ENCODE data around the gene PCARE. TPM values are rescaled to one million over a fixed set of nuclear protein-coding genes. Genes with fewer than 3 reads are reported as not detected.

Gene PCARE
- total RNA-seq, 1 experiment from 2014 or later = not detected

GRCh38 chr2:29057006-29057405 is 17.3 kb downstream of the PCARE start (continued):
- TF ChIP-seq NFYB (CRISPR knock-in tag; conservative IDR thresholded peaks at IDR 0.05; ENCODE audit: low read depth) = no peak
- TF ChIP-seq SMAD4 (CRISPR knock-in tag; IDR thresholded peaks at IDR 0.05) = no peak

GRCh38 chr2:29056452-29056851 is 17.9 kb downstream of the PCARE start:
- Mint-ChIP-seq H3K27me3 (ENCODE audit: low read depth) (no peaks in the 10 kb centered on the region), H3K4me3 (no peak overlapping the region), H3K9me3 (no peaks in the 10 kb centered on the region), H3K36me3 (no peaks in the 10 kb centered on the region), H3K27ac (no peak overlapping the region), H3K4me1 (peaks cover 19% of the 10 kb centered on the region)
- ChIA-PET POLR2A (no interaction called here), CTCF (no interaction called here)
- TF ChIP-seq NR3C1 (CRISPR knock-in tag; conservative IDR thresholded peaks at IDR 0.05; ENCODE audit: low read depth) (no peak), GRHL2 (CRISPR knock-in tag; IDR thresholded peaks at IDR 0.05; ENCODE audit: insufficient replicate concordance, severe bottlenecking) (no peak), MXD4 (CRISPR knock-in tag; IDR thresholded peaks at IDR 0.05; ENCODE audit: borderline replicate concordance) (no peak), FOXK1 (CRISPR knock-in tag; IDR thresholded peaks at IDR 0.05) (no peak), NR1H2 (CRISPR knock-in tag; IDR thresholded peaks at IDR 0.05) (no peak), SMAD4 (CRISPR knock-in tag; IDR thresholded peaks at IDR 0.05) (no peak), NFYB (CRISPR knock-in tag; conservative IDR thresholded peaks at IDR 0.05; ENCODE audit: low read depth) (no peak), USF2 (CRISPR knock-in tag; IDR thresholded peaks at IDR 0.05) (no peak), ETV6 (CRISPR knock-in tag; IDR thresholded peaks at IDR 0.05) (no peak), ATF3 (CRISPR knock-in tag; conservative IDR thresholded peaks at IDR 0.05) (no peak)
- ATAC-seq (no peak), DNase-seq (ENCODE audit: low spot score) (no peak)

GRCh38 chr2:29055601-29056000 is 18.7 kb downstream of the PCARE start:
- TF ChIP-seq GTF2I (CRISPR knock-in tag; conservative IDR thresholded peaks at IDR 0.05) (no peak), ZNF396 (CRISPR knock-in tag; IDR thresholded peaks at IDR 0.05; ENCODE audit: borderline replicate concordance) (no peak), EMX1 (CRISPR knock-in tag; IDR thresholded peaks at IDR 0.05) (no peak), TEAD1 (CRISPR knock-in tag; IDR thresholded peaks at IDR 0.05) (no peak), PRDM15 (CRISPR knock-in tag; IDR thresholded peaks at IDR 0.05) (no peak), E2F4 (CRISPR knock-in tag; IDR thresholded peaks at IDR 0.05; ENCODE audit: borderline replicate concordance, low read depth) (no peak), ZBTB43 (CRISPR knock-in tag; IDR thresholded peaks at IDR 0.05) (no peak), ESRRA (CRISPR knock-in tag; IDR thresholded peaks at IDR 0.05; ENCODE audit: borderline replicate concordance) (no peak), KAT7 (CRISPR knock-in tag; IDR thresholded peaks at IDR 0.05; ENCODE audit: borderline replicate concordance) (no peak), MLX (CRISPR knock-in tag; IDR thresholded peaks at IDR 0.05) (no peak)
- H3K27me3 Mint-ChIP-seq (ENCODE audit: low read depth) = no peaks in the 10 kb centered on the region
- CTCF ChIA-PET = no interaction called here
- H3K4me1 Mint-ChIP-seq = peaks cover 19% of the 10 kb centered on the region
- ATAC-seq (no peak), DNase-seq (ENCODE audit: low spot score) (no peak)
- no peaks in the 10 kb centered on the region for H3K36me3 Mint-ChIP-seq
- no peak overlapping the region for H3K27ac Mint-ChIP-seq
- no peaks in the 10 kb centered on the region for H3K9me3 Mint-ChIP-seq
- no peak overlapping the region for H3K4me3 Mint-ChIP-seq
- POLR2A ChIA-PET = no interaction called here
